Measurements from ENCODE around the gene DERA.
"Not testable (repeated sequence)": the region's sequence is repeated elsewhere in the genome, so short reads cannot be mapped to it uniquely, and the experiment has no call there.

DERA gene

DNA sequence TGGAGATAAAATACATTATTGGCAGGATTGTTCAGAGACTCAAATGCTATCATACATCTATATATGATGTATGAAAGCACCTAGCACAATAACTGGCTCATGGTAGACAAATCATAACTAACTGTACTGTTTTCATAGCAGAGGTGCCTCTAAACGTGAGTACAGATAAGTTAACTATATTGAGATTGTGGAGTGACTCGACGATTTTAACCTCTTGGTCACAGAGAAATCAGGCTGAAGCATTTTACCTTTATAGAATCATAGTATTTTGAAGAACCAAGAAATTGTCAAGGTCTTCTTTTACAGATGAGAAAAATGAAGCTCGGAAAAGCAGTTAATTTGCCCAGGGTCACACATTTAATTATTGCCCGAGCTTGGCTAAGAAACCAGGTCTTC, 666 bp upstream of the DERA start:
- DNase-seq: no peak

DNA sequence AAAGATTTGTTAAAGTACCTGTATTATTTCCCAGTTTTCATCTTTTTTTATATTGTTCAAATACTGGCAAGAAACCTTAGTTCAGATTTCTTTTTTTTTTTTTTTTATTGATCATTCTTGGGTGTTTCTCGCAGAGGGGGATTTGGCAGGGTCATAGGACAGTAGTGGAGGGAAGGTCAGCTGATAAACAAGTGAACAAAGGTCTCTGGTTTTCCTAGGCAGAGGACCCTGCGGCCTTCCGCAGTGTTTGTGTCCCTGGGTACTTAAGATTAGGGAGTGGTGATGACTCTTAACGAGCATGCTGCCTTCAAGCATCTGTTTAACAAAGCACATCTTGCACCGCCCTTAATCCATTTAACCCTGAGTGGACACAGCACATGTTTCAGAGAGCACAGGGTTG, 799 bp downstream of the DERA start:
- not testable (repeated sequence) for DNase-seq

DNA sequence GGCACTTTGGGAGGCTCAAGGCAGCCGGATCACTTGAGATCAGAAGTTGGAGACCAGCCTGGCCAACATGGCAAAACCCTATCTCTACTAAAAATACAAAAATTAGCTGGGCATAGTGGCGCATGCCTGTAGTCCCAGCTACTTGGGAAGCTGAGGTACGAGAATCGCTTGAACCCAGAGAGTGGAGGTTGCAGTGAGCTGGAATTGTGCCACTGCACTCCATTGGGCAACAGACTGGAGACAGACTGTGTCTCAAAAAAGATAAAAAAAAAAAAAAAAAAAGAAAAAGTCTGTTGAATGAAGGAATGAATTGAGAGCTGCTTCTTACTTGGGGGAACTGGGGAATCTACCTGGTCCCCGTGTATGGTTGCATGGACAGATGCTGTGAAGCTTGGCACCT, 3.0 kb downstream of the DERA start:
- not testable (repeated sequence) for DNase-seq

GRCh38 chr12:15918066-15918465, 6.9 kb downstream of the DERA start:
- DNase-seq: no peak

DNA sequence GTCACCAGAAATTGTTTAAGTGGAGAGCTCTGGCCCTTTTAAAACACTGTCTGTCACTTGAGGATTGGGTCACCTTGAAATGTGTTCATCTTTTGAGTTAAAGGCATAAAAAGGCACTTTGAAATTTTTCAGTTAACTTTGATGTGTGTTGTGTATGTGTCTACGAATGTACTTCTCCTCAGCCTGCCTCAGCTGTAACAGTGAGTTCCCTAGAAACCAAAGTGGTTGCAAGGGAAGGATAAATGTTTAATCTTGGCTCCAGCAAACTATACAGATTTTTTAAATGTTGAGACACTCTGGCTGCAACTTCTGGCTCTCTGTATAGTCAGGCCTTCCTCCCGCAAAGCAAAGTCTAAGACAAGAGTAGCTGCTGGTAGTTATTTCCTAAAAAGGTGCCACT, 8.3 kb downstream of the DERA start:
- DNase-seq: no peak

DNA sequence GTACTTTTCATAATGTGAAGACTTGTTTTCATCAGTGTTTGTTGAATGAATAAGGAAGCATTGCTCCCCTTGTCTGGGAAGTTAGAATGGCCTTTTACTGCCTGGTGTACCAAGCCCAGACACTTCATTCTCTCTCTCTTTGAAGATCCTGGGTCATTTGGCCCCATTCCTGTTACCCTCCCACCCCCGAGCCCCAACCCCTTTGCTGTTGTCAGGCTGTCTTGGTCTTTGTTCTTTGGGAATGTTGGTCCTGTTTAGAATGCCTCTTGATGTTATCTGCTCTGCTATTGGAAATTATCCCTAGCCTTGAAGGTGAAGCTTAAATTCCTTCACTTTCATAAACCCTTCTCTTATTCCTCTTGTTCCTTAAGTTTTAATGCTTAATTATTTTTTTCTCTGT, 13.8 kb downstream of the DERA start:
- no peak for DNase-seq

DNA sequence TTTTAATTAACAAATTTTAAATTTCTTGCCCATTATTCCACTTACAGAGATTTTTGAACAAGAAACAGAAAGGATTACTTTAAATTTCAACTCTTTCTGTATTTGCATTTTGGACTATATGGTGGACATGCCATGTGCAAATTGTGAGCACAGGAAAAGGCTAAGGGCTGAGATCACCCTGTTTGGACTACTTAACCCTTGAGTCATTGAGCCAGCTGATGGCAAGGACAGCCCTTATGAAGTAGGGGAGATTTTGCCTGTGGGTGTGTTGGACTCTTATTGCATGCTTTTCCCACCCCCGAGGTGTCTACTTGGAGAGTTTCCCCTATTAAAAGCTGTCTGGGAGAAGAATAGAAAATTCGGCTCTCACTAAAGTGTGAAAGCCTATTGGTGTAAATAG, 17.2 kb downstream of the DERA start:
- DNase-seq: no peak

- DNase-seq: no peak
Observed at GRCh38 chr12:15928870-15929571, 17.9 kb downstream of the DERA start.

DNA sequence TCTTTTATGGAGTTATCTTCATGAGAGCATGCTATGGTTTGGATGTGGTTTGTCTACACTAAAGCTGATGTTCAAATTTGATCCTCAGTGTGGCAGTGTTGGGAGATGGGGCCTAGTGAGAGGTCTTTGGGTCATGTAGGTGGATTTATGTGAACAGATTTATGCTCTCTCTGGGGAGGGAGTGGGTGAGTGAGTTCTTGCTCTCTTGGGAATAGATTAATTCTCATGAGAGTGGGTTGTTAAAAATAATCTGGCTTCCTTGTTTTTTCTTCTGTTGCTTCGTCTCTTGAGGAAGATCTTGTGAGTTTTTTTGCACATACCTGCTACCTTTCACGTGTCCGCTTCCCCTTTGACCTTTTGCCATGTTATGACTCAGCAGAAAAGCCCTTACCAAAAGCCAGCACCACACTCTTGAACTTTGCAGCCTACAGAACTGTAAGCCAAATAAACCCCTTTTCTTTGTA, 20.5 kb downstream of the DERA start:
- no peak for DNase-seq

- no peak for DNase-seq
Observed at GRCh38 chr12:15932327-15932726, 21.2 kb downstream of the DERA start.

GRCh38 chr12:15932971-15933370, 21.8 kb downstream of the DERA start:
- DNase-seq: no peak

DNA sequence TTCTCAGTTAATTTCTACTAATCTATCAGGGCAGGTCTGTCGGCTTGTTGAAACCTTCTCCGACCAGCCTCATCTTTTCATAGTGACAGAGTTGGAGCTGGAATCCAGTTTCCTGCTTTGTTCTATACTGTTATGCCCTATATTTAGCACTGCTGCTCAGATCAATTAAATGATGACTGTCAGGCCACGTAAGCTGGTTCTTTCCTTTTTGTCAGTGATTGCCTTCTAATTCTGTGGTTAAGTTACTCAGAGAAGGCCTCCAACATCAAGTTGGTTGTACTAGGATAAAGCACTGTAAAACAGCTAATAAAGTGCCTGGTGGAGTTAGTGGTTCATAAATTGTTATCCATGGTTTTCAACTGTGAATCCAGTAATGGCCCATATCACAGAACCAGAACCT, 22.6 kb downstream of the DERA start:
- no peak for DNase-seq

DNA sequence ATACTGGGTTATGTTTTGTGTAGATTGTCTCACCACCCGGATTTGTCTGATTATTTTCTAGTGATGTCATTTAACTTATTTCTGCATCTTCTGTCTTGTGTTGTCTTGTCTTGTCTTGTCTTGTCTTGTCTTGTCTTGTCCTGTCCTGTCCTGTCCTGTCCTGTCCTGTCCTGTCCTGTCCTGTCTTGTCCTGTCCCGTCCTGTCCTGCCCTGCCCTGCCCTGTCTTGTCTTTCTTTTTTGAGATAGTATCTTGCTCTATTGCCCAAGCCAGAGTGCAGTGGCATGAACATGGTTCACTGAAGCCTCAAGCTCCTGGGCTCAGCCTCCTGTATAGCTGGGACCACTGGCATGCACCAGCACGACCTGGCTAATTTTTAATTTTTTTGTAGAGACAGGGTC, 25.6 kb downstream of the DERA start:
- no peak for DNase-seq

DNA sequence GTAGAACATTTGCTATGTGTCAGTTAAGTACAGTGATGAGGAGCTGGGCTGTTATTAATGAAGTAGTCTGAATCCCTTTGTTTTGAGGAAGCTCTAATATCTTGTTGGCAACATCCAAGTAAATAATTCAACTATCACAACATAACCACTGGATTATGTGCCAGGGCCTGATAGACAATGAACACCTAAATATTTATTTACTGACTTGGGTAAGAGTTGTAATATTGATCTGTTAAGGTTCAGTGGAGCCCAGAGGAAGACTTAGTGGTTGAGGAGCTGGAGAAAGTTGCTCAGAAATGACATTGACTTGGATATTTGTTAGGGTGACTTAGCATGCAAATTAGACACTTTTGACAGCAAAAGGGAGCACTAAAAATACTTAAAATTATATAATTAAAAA, 26.8 kb downstream of the DERA start:
- DNase-seq: no peak

- no peak for DNase-seq
Observed at GRCh38 chr12:15939111-15939510, 28.0 kb downstream of the DERA start.

GRCh38 chr12:15942475-15942874, 31.3 kb downstream of the DERA start:
- no peak for DNase-seq

- not testable (repeated sequence) for DNase-seq
Observed at GRCh38 chr12:15943519-15943918, 32.4 kb downstream of the DERA start.

DNA sequence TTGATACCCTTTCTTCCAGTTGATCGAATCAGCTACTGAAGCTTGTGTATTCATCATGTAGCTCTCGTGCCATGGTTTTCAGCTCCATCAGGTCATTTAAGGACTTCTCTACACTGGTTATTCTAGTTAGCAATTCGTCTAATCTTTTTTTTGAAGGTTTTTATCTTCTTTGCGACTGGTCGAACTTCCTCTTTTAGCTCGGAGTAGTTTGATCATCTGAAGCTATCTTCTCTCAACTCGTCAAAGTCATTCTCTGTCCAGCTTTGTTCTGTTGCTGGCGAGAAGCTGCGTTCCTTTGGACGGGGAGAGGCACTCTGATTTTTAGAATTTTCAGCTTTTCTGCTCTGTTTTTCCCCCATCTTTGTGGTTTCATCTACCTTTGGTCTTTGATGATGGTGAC, 37.3 kb downstream of the DERA start:
- not testable (repeated sequence) for DNase-seq

- no peak for DNase-seq
Observed at GRCh38 chr12:15955281-15955680, 44.1 kb downstream of the DERA start.

GRCh38 chr12:15956010-15956409, 44.9 kb downstream of the DERA start:
- DNase-seq: no peak

- DNase-seq: no peak
Observed at GRCh38 chr12:15956413-15957185, 45.5 kb downstream of the DERA start.

GRCh38 chr12:15962760-15963159, 51.6 kb downstream of the DERA start:
- DNase-seq: no peak

DNA sequence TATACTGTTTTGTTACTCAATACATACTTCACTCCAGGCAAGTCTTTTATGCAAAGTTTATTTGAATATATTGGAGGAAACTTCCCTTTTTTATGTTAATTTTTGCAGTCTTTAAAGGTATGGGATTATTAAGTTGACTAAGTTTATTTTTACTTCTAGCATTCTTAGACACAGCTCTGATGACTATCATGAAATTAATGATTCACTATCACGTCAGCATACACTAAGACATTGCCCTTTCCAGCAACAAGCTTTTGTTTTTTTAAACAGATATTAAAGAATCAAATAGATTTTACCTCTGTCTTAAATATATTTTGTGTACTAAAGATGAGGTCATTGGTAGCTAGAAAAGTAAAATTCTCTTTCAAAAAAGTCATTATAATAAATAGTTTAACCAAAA, 52.1 kb downstream of the DERA start:
- no peak for DNase-seq

DNA sequence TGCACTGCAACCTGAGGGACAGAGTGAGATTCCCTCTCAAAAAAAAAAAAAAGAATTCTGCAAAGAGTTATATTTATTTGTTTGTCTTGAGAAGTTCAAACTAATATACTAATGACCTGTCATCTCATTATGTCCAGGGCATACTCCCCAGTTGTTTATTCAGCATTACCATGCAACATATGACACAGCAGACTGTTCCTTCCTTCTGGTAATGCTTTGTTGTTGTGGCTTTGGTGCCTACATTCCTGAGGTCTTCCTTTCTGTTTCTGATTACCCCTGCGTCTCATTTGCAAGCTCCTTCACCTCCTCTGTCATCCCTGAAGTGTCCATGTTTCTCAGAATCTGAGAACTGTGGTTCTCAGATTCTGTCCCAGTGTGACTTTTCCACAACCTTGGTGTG, 55.3 kb downstream of the DERA start:
- no peak for DNase-seq

- DNase-seq: not testable (repeated sequence)
Observed at GRCh38 chr12:15967053-15967452, 55.9 kb downstream of the DERA start.

Data from NCI-H748 treated with DMSO at 0.1 percent for 48 hours (cell line).